SH-SY5Y (cell line): ENCODE measurements around the gene AMPD2.

Experiments used
- GATA2 ChIP-seq: IDR thresholded peaks from 2 replicates; pipeline ENCODE4 v1.6.1; 2011; ENCODE audit warnings: mild to moderate bottlenecking, low read depth, low read length
- GATA3 ChIP-seq: IDR thresholded peaks from 2 replicates; pipeline ENCODE4 v1.6.1; 2011; ENCODE audit warnings: low read depth, mild to moderate bottlenecking, low read length, moderate library complexity

DNA sequence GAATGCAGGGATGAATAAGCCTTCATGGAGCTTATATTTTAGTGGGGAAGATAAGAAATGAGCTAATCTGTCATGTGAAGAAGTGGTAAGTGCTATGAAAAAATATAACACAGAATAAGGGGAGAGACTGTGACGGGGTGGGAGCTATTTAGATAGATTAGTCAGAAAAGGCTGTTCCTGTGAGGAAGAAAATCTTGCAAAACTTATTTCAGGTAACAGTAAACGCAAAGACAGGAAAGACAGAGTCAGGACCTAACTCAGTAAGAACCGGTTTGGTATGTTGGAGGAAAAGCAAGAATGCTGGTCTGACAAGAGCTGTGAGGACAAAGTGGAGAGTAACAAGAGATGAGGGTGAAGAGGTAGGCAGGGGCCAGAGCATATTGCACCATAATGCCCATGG, 49.2 kb upstream of the AMPD2 start:
- TF ChIP-seq GATA2 (no peak), GATA3 (no peak)
